Neural crest cell (in vitro differentiated cells): Measurements from ENCODE around the gene UFSP2. TPM values are rescaled to one million over a fixed set of nuclear protein-coding genes. Genes with fewer than 3 reads are reported as not detected.

Experiments
- DNase-seq: peaks from one replicate; pipeline ENCODE4 v3.0.0; 2021; ENCODE audit warnings: low read depth, mixed read lengths, low spot score
- H3K27ac Mint-ChIP-seq: one replicate; pipeline ENCODE4 v1.8.0; 2021; ENCODE audit warnings: mild to moderate bottlenecking, mixed read lengths; ENCODE audit not compliant: unreplicated experiment
- H3K27me3 Mint-ChIP-seq: 2 replicates; pipeline ENCODE4 v1.8.0; 2021; ENCODE audit warnings: low read depth, mild to moderate bottlenecking, mixed read lengths
- H3K36me3 Mint-ChIP-seq: 2 replicates; pipeline ENCODE4 v1.8.0; 2021; ENCODE audit warnings: low read depth, mild to moderate bottlenecking, mixed read lengths
- H3K4me1 Mint-ChIP-seq: 2 replicates; pipeline ENCODE4 v1.8.0; 2021; ENCODE audit warnings: mixed read lengths
- H3K4me3 Mint-ChIP-seq: one replicate; pipeline ENCODE4 v1.8.0; 2021; ENCODE audit warnings: mild to moderate bottlenecking, mixed read lengths
- H3K9me3 Mint-ChIP-seq: 2 replicates; pipeline ENCODE4 v1.8.0; 2021; ENCODE audit warnings: mixed read lengths
- CTCF ChIP-seq: fragments of 200-600 bp; sonication (generic); conservative IDR thresholded peaks from 2 replicates; pipeline ENCODE4 v1.5.0; 2021; ENCODE audit warnings: antibody characterized with exemption, mild to moderate bottlenecking
- total RNA-seq: library from RNA; stranded (reverse); gene quantifications from 2 replicates; pipeline ENCODE4 v1.2.1, GENCODE V29; 2021

Gene UFSP2
- total RNA-seq, 1 donor from 2014 or later = 28.6 TPM

- Mint-ChIP-seq H3K4me3 (no peak overlapping the region), H3K27me3 (no peaks in the 10 kb centered on the region), H3K36me3 (peaks cover 6% of the 10 kb centered on the region), H3K9me3 (peaks cover 3% of the 10 kb centered on the region), H3K4me1 (no peaks in the 10 kb centered on the region), H3K27ac (no peak overlapping the region)
- TF ChIP-seq CTCF = no peak
- DNase-seq = no peak
Observed at GRCh38 chr4:185411849-185412248, 13.9 kb downstream of the UFSP2 start.

GRCh38 chr4:185408432-185408831, 17.3 kb downstream of the UFSP2 start:
- no peak for TF ChIP-seq CTCF
- no peak overlapping the region for H3K27ac Mint-ChIP-seq
- no peaks in the 10 kb centered on the region for H3K4me1 Mint-ChIP-seq
- H3K36me3 Mint-ChIP-seq = peaks cover 6% of the 10 kb centered on the region
- DNase-seq = no peak
- H3K9me3 Mint-ChIP-seq = peaks cover 3% of the 10 kb centered on the region
- H3K27me3 Mint-ChIP-seq = no peaks in the 10 kb centered on the region
- H3K4me3 Mint-ChIP-seq = no peak overlapping the region

- Mint-ChIP-seq H3K27me3 (no peaks in the 10 kb centered on the region), H3K36me3 (peaks cover 8% of the 10 kb centered on the region), H3K27ac (no peak overlapping the region), H3K4me3 (no peak overlapping the region), H3K9me3 (peaks cover 3% of the 10 kb centered on the region), H3K4me1 (no peaks in the 10 kb centered on the region)
- no peak for TF ChIP-seq CTCF
- DNase-seq = no peak
Observed at GRCh38 chr4:185405296-185405999, 20.3 kb downstream of the UFSP2 start.

- H3K4me1 Mint-ChIP-seq = no peaks in the 10 kb centered on the region
- H3K4me3 Mint-ChIP-seq = no peak overlapping the region
- DNase-seq = no peak
- H3K27ac Mint-ChIP-seq = no peak overlapping the region
- no peaks in the 10 kb centered on the region for H3K9me3 Mint-ChIP-seq
- no peaks in the 10 kb centered on the region for H3K27me3 Mint-ChIP-seq
- H3K36me3 Mint-ChIP-seq = peaks cover 7% of the 10 kb centered on the region
- TF ChIP-seq CTCF = no peak
Observed at GRCh38 chr4:185404031-185404430, 21.7 kb downstream of the UFSP2 start.

GRCh38 chr4:185399466-185399865, 26.3 kb downstream of the UFSP2 start:
- H3K9me3 Mint-ChIP-seq = no peaks in the 10 kb centered on the region
- TF ChIP-seq CTCF = no peak
- H3K4me1 Mint-ChIP-seq = peaks cover 17% of the 10 kb centered on the region
- no peak for DNase-seq
- H3K4me3 Mint-ChIP-seq = no peak overlapping the region
- H3K27ac Mint-ChIP-seq = no peak overlapping the region
- H3K36me3 Mint-ChIP-seq = peaks cover 7% of the 10 kb centered on the region
- peaks cover 12% of the 10 kb centered on the region for H3K27me3 Mint-ChIP-seq
